GM23338 (cell line): ENCODE results near the gene PALLD. TPM values are rescaled to one million over a fixed set of nuclear protein-coding genes. Genes with fewer than 3 reads are reported as not detected.

Source experiments
- ATAC-seq: fragments of 200-7000 bp; cut with Tn5 transposase; 3 replicates; pipeline ENCODE4 v1.9.1; 2020
- DNase-seq: peaks from one replicate; pipeline ENCODE4 v3.0.0-alpha.2; 2015; ENCODE audit warnings: low spot score
- H2AFZ ChIP-seq: fragments of 200-600 bp; sonication (generic); 2 replicates; pipeline ENCODE4 v1.8.0; 2016; ENCODE audit warnings: antibody characterized with exemption, mild to moderate bottlenecking, moderate library complexity
- H3F3A ChIP-seq: fragments of 200-600 bp; sonication (generic); replicated peaks from 2 replicates; pipeline ENCODE4 v1.8.0; 2017; ENCODE audit warnings: antibody characterized with exemption, mixed run types, low read depth
- H3K27ac ChIP-seq: fragments of 200-600 bp; sonication (generic); 2 replicates; pipeline ENCODE4 v1.6.1; 2016; ENCODE audit warnings: low read depth
- H3K27me3 ChIP-seq: fragments of 200-600 bp; sonication (generic); 2 replicates; pipeline ENCODE4 v1.8.0; 2016; ENCODE audit warnings: mild to moderate bottlenecking, mixed run types, moderate library complexity; ENCODE audit not compliant: insufficient read depth
- H3K36me3 ChIP-seq: fragments of 200-600 bp; sonication (generic); 2 replicates; pipeline ENCODE4 v1.8.0; 2016; ENCODE audit warnings: mild to moderate bottlenecking; ENCODE audit not compliant: insufficient read depth
- H3K4me1 ChIP-seq: fragments of 200-600 bp; sonication (generic); 2 replicates; pipeline ENCODE4 v1.8.0; 2016; ENCODE audit warnings: mild to moderate bottlenecking, moderate library complexity; ENCODE audit not compliant: insufficient read depth
- H3K4me2 ChIP-seq: fragments of 200-600 bp; sonication (generic); 2 replicates; pipeline ENCODE4 v1.7.1; 2017; ENCODE audit warnings: mixed run types
- H3K4me3 ChIP-seq: fragments of 200-600 bp; sonication (generic); 2 replicates; pipeline ENCODE4 v1.6.1; 2016; ENCODE audit warnings: mixed run types
- H3K79me2 ChIP-seq: fragments of 200-600 bp; sonication (generic); replicated peaks from 2 replicates; pipeline ENCODE4 v1.8.0; 2017; ENCODE audit warnings: mild to moderate bottlenecking; ENCODE audit not compliant: insufficient read depth
- H3K9me2 ChIP-seq: fragments of 200-600 bp; sonication (generic); 2 replicates; pipeline ENCODE4 v1.8.0; 2017; ENCODE audit not compliant: insufficient read depth
- H4K20me1 ChIP-seq: fragments of 200-600 bp; sonication (generic); replicated peaks from 2 replicates; pipeline ENCODE4 v1.8.0; 2017; ENCODE audit warnings: mild to moderate bottlenecking; ENCODE audit not compliant: insufficient read depth
- H3K27ac Mint-ChIP-seq: 2 replicates; pipeline ENCODE4 v1.8.0; 2020; ENCODE audit warnings: inconsistent platforms, mild to moderate bottlenecking, moderate library complexity, mixed read lengths
- H3K27me3 Mint-ChIP-seq: 3 replicates; pipeline ENCODE4 v1.8.0; 2022; ENCODE audit warnings: low read depth, mild to moderate bottlenecking, moderate library complexity, mixed read lengths, inconsistent platforms; ENCODE audit not compliant: insufficient read depth, poor library complexity
- H3K36me3 Mint-ChIP-seq: 3 replicates; pipeline ENCODE4 v1.8.0; 2021; ENCODE audit warnings: low read depth, mild to moderate bottlenecking, inconsistent platforms, moderate library complexity, mixed read lengths
- H3K4me1 Mint-ChIP-seq: 3 replicates; pipeline ENCODE4 v1.8.0; 2020; ENCODE audit warnings: mild to moderate bottlenecking, inconsistent platforms, mixed read lengths
- H3K4me3 Mint-ChIP-seq: 3 replicates; pipeline ENCODE4 v1.8.0; 2021; ENCODE audit warnings: moderate library complexity, mild to moderate bottlenecking, inconsistent platforms, mixed read lengths
- H3K9me3 Mint-ChIP-seq: 3 replicates; pipeline ENCODE4 v1.8.0; 2020; ENCODE audit warnings: moderate library complexity, mild to moderate bottlenecking, inconsistent platforms, mixed read lengths
- CREB1 ChIP-seq: fragments of 250-450 bp; sonication (Bioruptor Pico); IDR thresholded peaks from 2 replicates; pipeline ENCODE4 v1.5.0; 2020; ENCODE audit warnings: low read depth, mild to moderate bottlenecking, moderate library complexity
- CTCF ChIP-seq, 2 experiments: fragments of 200-600 bp in 1 of 2; sonication (generic) in 1 of 2; conservative IDR thresholded peaks; 2 replicates each; pipeline versions ENCODE4 v1.5.1 to v1.6.1; 2016 to 2017; ENCODE audit warnings: antibody characterized with exemption in 2 of 2, low read depth in 2 of 2, mild to moderate bottlenecking in 2 of 2, moderate library complexity in 1 of 2
- ETS1 ChIP-seq: IDR thresholded peaks from 2 replicates; pipeline ENCODE4 v1.6.1; 2016; ENCODE audit warnings: antibody characterized with exemption
- EZH2 ChIP-seq: fragments of 200-600 bp; sonication (generic); IDR thresholded peaks from one replicate; pipeline ENCODE4 v1.8.0; 2017; ENCODE audit warnings: antibody characterized with exemption, mild to moderate bottlenecking, low read depth; ENCODE audit not compliant: unreplicated experiment
- JUNB ChIP-seq: IDR thresholded peaks from one replicate; pipeline ENCODE4 v1.6.1; 2016; ENCODE audit warnings: antibody characterized with exemption; ENCODE audit not compliant: unreplicated experiment
- NANOG ChIP-seq: IDR thresholded peaks from 2 replicates; pipeline ENCODE4 v1.6.1; 2016; ENCODE audit warnings: antibody characterized with exemption, borderline replicate concordance
- POLR2AphosphoS5 ChIP-seq: IDR thresholded peaks from 2 replicates; pipeline ENCODE4 v1.6.1; 2016; ENCODE audit warnings: antibody characterized with exemption, low read depth
- STAT1 ChIP-seq: IDR thresholded peaks from one replicate; pipeline ENCODE4 v1.6.1; 2016; ENCODE audit warnings: antibody characterized with exemption; ENCODE audit not compliant: unreplicated experiment
- polyA plus RNA-seq: library from polyadenylated mRNA; unstranded; fragments of >200 nt; fragmentation: Nextera tagmentation; extraction: Ambion mirVana; gene quantifications from 2 replicates; pipeline ENCODE4 v1.2.1, GENCODE V29; 2016
- total RNA-seq: library from RNA; depleted of rRNA; stranded (reverse); fragments of >200 nt; shearing (Covaris generic); gene quantifications from 2 replicates; pipeline ENCODE4 v1.2.3, GENCODE V29; 2014
- TF ChIP-seq, protein P1 (sequence below): IDR thresholded peaks from one replicate; pipeline ENCODE4 v1.6.1; 2018; ENCODE audit warnings: antibody characterized with exemption; ENCODE audit not compliant: unreplicated experiment

The PALLD gene
- total and polyA plus RNA-seq, 2 experiments from 2014 or later: 13.1 to 30.2 TPM

DNA sequence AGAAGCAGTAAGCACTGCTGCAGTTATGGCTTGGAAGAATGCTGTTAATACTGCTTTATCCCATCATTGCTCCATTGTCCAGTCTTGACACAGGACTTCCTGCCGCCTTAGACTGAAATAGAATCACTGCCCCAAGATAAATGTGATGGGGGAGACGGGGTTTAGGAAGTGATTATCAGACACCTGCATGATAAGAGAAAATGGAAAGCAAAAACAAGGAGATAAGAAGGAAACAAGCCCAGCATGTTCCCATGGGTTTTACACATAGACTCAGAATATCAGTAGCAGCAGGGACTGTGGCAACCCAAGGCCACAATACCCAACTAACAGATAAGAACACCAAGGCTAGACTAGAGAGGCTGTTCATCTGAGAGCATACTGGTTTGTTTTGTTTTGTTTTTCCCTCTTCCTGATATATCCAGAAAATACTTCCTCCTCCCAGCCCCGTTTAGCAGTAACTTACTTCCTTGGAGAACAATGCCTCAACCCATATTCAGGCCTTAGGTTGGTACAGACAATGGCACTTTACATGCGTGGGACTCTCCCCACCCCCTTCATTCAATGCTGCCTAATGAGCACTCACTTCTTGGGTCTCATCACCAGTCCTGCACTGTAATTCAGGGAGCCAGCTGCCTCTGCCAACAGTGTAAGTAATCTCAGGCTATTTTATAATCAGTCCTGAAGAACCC lies 280.6 kb downstream of the PALLD start:
- Histone ChIP-seq H3F3A (no peaks in the 10 kb centered on the region), H4K20me1 (no peaks in the 10 kb centered on the region), H3K27ac (no peak overlapping the region), H3K27me3 (no peaks in the 10 kb centered on the region), H3K9me2 (peaks cover 3% of the 10 kb centered on the region; the same call in 1 of the 2 replicates), H2AFZ (no peak overlapping the region), H3K36me3 (peaks cover 8% of the 10 kb centered on the region; the same call in 1 of the 2 replicates), H3K79me2 (no peaks in the 10 kb centered on the region), H3K4me3 (no peak overlapping the region), H3K4me2 (no peak overlapping the region), H3K4me1 (no peaks in the 10 kb centered on the region)
- H3K4me1 Mint-ChIP-seq: no peaks in the 10 kb centered on the region
- H3K4me3 Mint-ChIP-seq: no peak overlapping the region
- H3K27me3 Mint-ChIP-seq: peaks cover 6% of the 10 kb centered on the region
- H3K9me3 Mint-ChIP-seq: peaks cover 19% of the 10 kb centered on the region
- DNase-seq: no peak
- no peak for TF ChIP-seq JUNB
- TF ChIP-seq, protein P1, sequence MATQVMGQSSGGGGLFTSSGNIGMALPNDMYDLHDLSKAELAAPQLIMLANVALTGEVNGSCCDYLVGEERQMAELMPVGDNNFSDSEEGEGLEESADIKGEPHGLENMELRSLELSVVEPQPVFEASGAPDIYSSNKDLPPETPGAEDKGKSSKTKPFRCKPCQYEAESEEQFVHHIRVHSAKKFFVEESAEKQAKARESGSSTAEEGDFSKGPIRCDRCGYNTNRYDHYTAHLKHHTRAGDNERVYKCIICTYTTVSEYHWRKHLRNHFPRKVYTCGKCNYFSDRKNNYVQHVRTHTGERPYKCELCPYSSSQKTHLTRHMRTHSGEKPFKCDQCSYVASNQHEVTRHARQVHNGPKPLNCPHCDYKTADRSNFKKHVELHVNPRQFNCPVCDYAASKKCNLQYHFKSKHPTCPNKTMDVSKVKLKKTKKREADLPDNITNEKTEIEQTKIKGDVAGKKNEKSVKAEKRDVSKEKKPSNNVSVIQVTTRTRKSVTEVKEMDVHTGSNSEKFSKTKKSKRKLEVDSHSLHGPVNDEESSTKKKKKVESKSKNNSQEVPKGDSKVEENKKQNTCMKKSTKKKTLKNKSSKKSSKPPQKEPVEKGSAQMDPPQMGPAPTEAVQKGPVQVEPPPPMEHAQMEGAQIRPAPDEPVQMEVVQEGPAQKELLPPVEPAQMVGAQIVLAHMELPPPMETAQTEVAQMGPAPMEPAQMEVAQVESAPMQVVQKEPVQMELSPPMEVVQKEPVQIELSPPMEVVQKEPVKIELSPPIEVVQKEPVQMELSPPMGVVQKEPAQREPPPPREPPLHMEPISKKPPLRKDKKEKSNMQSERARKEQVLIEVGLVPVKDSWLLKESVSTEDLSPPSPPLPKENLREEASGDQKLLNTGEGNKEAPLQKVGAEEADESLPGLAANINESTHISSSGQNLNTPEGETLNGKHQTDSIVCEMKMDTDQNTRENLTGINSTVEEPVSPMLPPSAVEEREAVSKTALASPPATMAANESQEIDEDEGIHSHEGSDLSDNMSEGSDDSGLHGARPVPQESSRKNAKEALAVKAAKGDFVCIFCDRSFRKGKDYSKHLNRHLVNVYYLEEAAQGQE: no peak
- TF ChIP-seq CTCF (conservative IDR thresholded peaks at IDR 0.05; ENCODE audit: low read depth in 2 of 2): no peak
- no peak for TF ChIP-seq ETS1
- TF ChIP-seq CREB1 (CRISPR knock-in tag): no peak
- TF ChIP-seq NANOG: no peak
- TF ChIP-seq EZH2: no peak
- no peak for TF ChIP-seq STAT1
- H3K27ac Mint-ChIP-seq: no peak overlapping the region
- ATAC-seq: no peak
- peaks cover 15% of the 10 kb centered on the region; the same call in 1 of the 3 replicates for H3K36me3 Mint-ChIP-seq

DNA sequence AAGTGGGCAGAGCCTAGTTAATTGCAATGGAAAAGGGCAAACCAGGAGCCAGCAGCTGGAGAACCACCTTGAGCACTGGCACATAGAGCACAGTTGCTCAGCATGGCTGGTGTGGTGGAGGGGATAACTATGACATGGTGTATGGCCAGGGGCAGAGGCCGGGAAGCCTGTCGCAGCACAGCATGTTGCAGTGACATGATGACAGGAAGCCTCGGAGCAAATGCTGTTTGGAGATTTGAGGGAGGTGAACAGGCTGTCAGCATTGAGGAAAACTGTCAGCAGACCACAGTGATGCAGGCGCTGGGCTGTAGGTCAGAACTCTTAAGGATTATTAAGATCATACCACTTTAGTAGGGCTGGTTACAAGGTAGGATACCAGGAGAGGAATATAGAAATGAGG lies 284.5 kb downstream of the PALLD start:
- ATAC-seq: no peak
- H3K4me3 Mint-ChIP-seq: no peak overlapping the region
- H3K27ac ChIP-seq: no peak overlapping the region
- TF ChIP-seq STAT1 (no peak), CTCF (conservative IDR thresholded peaks at IDR 0.05; ENCODE audit: low read depth in 2 of 2) (no peak), EZH2 (no peak), POLR2AphosphoS5 (no peak)

More for the DNA sequence above, 284.5 kb downstream of the PALLD start:
- Histone ChIP-seq H3K4me3 (no peak overlapping the region), H3K4me1 (peaks cover 5% of the 10 kb centered on the region; the same call in 1 of the 2 replicates), H3K9me2 (peaks cover 3% of the 10 kb centered on the region; the same call in 1 of the 2 replicates), H3F3A (no peaks in the 10 kb centered on the region), H2AFZ (no peak overlapping the region), H3K27me3 (no peaks in the 10 kb centered on the region), H3K36me3 (0 out of 2 replicates have a peak, but pooled peaks cover 1% of the 10 kb centered on the region), H3K4me2 (no peak overlapping the region), H4K20me1 (no peaks in the 10 kb centered on the region), H3K79me2 (no peaks in the 10 kb centered on the region)
- H3K36me3 Mint-ChIP-seq: peaks cover 6% of the 10 kb centered on the region; the same call in 1 of the 3 replicates
- no peak overlapping the region; the same call in 1 of the 2 replicates for H3K27ac Mint-ChIP-seq
- H3K4me1 Mint-ChIP-seq: peaks cover 14% of the 10 kb centered on the region
- H3K27me3 Mint-ChIP-seq: peaks cover 6% of the 10 kb centered on the region
- peaks cover 9% of the 10 kb centered on the region for H3K9me3 Mint-ChIP-seq
- DNase-seq: no peak
